Glomerular visceral epithelial cell (primary cell): Measurements from ENCODE around the gene PPP1R12B.
"Not testable (repeated sequence)": the region's sequence is repeated elsewhere in the genome, so short reads cannot be mapped to it uniquely, and the experiment has no call there.

Experiments used
- DNase-seq: peaks from one replicate; pipeline ENCODE4 v3.0.0-alpha.2; 2016; ENCODE audit errors: extremely low spot score

The PPP1R12B gene

GRCh38 chr1:202561726-202562443 is 213.4 kb downstream of the PPP1R12B start:
- DNase-seq: no peak

DNA sequence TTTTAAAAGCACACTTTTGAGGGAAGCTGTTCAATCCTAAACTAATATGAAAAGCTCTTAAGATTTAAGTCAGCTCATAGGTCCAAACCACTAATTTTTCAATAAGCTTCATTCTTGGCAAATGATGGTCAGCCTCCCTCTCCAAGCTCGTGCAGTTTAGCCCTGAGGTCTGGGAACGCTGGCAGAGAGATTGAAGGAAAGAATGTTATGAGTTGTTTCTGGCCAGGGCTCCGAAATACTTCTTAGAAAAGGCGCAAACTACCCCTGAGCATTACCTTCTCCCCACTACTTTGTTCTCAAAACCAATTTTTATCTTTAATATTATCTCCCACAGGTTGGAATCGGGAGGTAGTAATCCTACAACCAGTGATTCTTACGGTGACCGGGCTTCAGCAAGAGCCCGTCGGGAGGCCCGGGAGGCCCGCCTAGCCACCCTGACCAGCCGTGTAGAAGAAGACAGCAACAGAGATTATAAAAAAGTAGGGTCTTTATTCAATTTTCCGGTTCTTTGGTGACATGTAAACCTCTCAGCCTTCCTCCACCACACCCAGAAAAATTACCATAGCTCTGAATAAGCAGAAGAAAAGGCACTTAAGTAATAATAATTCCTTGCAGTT is 214.1 kb downstream of the PPP1R12B start:
- no peak for DNase-seq

DNA sequence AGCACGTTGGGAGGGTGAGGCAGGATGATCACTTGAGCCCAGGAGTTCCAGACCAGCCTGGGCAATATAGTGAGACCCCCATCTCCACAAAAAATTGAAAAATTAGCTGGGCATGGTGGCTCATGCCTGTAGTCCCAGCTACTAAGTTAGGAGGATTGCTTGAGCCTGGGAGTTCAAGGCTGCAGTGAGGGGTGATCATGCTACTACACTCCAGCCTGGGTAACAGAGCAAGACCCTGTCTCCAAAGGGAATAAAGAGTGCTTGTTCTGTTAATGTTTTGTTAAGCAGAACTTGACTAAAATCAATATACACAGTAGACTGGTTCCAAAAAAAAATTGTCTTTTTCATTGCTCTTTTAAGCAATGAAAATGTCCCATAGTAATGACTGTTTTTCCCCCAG is 215.3 kb downstream of the PPP1R12B start:
- DNase-seq: no peak

DNA sequence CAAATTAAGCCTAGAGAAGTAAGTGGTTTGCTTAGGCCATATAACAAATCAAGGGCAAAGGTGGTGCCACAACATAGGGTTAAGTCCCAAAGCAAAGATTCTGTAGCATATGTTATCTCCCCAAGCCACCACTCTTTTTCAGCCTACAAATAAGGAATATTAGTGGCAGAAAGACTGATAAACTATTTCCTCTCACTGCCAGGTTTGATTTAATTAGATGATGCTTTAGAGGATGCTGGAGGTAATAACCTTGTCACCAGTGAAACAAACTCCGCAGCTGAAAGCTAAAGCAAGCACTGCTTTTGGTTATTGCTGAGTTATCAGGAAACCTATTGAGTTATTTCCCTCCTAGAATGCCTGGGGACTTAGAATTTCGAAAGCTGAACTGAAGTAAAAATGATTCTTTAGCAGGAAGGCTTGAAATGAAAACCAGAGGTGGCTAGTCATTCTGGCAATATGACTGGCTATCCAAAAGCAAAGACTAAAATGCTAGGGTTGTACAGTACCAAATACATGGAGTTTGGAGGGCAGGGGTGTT is 216.5 kb downstream of the PPP1R12B start:
- no peak for DNase-seq

DNA sequence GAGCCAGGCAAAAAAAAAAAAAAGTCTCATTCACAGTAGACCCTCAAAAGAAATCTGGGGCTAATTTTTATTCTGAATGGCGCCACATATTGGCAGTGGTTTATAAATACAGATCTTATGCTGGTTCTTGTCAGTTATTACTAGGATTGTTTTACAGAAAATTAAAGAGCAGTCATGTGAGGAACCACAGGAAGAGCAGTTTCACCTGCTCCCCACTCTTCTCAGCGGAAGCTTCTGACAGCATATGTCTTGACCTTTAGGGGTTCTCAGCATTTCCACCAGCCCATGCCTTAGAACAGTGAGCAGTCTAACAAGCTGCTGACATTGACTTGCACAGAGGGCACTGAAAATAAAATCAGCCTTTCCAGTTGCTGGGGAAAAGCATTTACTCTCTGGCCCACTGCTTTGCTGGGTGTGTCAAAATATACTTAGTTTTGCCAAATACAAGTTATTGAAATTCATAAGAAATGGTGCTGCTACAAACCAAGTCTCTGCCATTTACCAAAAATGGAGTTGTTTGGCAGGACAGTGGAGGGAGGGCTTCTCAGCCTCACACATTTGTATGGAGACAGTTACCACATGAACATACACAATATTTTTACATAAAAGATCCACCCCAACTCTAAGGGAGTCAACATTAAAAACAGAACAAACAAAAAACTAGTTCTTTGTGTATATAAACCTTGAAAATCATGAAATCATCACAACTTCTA is 217.5 kb downstream of the PPP1R12B start:
- DNase-seq: no peak

DNA sequence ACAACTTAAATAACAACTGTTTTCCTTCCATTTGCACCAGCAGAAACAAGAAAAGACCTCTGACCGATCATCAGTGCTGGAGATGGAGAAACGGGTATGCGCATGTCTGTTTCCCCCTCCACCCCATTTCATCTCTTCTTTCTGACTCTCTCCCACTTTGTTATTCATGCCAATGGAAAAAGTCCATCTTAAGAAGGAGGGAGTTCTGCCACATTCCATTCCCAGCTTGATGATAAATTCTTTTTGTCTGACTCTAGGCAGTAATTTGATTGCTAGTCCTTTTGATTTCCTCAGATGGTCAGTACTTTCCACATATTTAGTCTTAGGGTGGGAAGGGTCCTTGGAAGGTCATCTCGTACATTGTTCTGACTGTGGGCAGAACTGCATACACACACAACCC is 219.2 kb downstream of the PPP1R12B start:
- DNase-seq: no peak

DNA sequence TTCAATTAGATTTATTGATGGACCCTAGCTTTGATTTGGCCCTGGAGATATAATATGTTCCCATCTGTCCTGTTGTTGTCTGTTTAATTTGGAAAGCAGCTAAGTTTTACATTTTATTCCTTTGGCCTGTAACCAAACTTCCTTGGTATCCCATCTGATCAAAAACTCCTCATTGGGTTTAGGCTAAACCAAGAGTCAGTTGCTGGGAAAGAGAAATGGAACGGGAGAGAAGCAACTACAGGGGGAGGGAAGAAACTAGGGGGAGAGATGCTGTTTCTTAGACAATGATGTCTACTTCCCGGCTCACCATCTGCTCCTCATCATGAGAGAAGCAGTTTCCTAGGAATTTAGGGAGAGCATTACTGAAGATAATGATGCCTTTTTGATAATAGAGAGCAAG is 219.9 kb downstream of the PPP1R12B start:
- no peak for DNase-seq

- DNase-seq: no peak
Measured at GRCh38 chr1:202568826-202569225, 220.3 kb downstream of the PPP1R12B start.

DNA sequence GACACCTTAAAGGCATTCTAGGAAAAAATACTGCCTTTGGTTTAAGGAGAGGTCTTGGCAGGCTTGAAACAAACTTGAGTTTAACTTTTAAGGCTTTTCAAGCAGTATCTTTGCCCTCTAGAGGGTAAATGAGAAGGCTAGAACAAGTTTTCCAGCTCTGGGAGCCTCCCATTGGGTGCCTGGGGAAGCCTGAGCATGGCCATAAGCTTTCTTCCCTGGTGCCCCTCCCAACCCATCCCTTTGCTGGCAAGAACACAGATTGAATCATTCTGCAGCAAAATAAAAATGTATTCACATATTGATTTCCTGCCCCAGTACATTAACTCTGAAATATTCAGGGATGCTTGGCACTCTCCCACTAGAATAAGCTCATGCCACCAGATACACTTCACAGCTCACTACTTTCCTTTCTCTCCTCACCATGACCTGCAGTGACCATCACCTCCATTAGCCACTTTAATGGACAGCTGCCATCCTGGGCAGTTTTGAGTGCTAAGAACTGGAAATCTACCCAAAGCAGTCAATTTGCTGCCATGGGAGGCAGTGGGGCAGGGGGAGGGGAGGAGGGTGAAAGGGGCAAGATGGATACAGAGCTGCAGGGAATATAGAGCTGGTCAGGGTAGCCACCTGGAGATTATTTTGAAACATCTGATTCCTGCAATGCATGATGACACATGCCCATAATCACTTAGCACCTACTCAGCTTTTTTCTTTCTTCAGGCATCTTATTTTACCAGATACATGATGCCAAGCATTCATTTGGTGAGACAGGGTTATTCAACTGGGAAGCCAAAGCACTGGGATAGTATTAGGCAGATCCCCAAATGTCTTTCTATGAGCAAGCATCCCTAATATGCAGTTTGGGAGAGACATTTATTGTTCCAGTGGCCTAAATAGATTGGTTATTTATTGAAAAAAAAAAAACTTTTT is 221.2 kb downstream of the PPP1R12B start:
- DNase-seq: peak; percentile 40

GRCh38 chr1:202571719-202572339 is 223.3 kb downstream of the PPP1R12B start:
- no peak for DNase-seq

- no peak for DNase-seq
Measured at GRCh38 chr1:202572867-202573266, 224.4 kb downstream of the PPP1R12B start.

DNA sequence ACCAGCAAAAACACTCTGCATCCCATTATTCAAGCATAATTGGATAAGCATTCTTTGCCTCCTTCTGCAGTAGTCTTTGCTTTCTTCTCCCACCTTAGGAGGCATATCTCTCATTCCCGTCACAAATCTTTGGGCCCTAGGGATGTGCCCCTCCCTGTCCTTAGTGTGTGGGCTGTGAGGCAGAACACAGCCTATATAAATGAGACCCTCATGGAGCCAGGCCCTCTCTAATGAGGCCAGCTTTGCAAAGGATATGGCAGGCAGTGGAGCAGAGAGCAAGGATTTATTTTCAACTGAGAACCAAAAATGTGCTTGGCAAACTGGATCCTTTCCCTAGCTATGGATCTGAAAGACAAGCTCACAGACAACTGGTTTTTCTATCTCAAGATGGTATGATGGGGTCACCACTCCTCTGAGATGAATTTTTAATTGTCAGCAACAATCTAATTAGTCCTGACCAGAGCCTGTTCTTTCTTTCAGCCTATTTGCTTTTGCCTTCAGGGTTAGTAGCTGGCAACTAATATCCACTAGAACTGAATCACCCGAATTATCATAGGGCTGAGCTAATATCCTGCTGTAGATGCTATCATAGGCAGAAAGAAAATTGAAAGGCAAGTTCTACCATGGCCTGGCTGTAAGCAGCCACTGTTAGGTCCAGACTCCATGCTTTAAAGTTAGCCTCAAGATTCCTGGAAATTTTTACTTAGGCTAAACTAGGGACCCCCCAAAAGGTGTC is 227.6 kb downstream of the PPP1R12B start:
- no peak for DNase-seq

- DNase-seq: no peak
Measured at GRCh38 chr1:202576816-202577215, 228.3 kb downstream of the PPP1R12B start.

GRCh38 chr1:202577381-202577780 is 228.9 kb downstream of the PPP1R12B start:
- no peak for DNase-seq

DNA sequence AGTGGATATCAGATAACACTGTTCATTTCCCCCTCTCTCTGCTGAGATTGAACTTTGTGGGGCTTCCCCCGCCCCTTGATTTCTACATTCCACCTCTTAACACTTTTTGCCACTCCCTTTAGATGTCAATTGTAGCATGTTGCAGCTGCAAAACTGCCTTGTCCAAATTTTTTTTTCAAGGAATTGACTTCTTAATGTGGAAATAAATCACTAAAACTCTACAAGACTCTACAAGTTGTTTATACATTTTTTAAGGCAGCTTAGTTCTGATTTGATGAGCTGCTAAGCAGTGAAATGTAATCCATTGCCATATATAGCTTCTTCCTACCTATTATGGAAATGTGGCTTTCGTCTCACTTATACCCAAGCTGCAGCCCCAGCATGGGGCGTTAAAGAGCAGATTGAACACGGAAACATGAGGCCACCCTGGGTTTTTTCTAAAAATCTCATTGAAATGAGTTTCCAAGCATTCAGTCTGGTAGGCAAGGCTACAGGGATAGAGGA is 229.6 kb downstream of the PPP1R12B start:
- no peak for DNase-seq

- no peak for DNase-seq
Measured at GRCh38 chr1:202578565-202578964, 230.1 kb downstream of the PPP1R12B start.

- DNase-seq: peak; percentile 81
Measured at GRCh38 chr1:202579806-202580205, 231.3 kb downstream of the PPP1R12B start.

GRCh38 chr1:202580619-202581018 is 232.1 kb downstream of the PPP1R12B start:
- no peak for DNase-seq

GRCh38 chr1:202582350-202582749 is 233.9 kb downstream of the PPP1R12B start:
- DNase-seq: not testable (repeated sequence)
